GM21423 (cell line): Measurements from ENCODE around the gene CDH16.

Experiments
- ATAC-seq: cut with Tn5 transposase; IDR thresholded peaks from one replicate; pipeline ENCODE4 v1.9.1; 2021; ENCODE audit warnings: mild to moderate bottlenecking, moderate library complexity; ENCODE audit not compliant: unreplicated experiment

CDH16 gene

DNA sequence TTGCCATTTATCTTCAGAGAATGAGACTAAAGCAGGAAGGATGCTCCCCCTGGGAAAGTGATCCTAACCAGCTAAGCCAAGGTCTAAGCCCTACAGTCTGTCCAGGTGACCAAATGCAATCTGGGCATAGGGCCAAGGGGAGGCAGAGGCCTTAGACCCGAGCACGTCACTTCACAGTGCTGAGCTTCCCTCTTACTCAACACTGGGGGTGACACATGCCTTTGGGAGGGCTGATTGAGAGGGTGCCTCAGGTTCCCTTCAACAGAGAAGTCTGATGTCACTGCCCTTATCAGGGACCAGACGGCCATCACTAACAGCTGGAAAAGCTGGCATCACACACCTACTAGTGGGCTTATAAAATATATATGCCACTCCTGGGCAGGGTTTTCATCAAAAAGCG, 11.5 kb upstream of the CDH16 start:
- no peak for ATAC-seq

DNA sequence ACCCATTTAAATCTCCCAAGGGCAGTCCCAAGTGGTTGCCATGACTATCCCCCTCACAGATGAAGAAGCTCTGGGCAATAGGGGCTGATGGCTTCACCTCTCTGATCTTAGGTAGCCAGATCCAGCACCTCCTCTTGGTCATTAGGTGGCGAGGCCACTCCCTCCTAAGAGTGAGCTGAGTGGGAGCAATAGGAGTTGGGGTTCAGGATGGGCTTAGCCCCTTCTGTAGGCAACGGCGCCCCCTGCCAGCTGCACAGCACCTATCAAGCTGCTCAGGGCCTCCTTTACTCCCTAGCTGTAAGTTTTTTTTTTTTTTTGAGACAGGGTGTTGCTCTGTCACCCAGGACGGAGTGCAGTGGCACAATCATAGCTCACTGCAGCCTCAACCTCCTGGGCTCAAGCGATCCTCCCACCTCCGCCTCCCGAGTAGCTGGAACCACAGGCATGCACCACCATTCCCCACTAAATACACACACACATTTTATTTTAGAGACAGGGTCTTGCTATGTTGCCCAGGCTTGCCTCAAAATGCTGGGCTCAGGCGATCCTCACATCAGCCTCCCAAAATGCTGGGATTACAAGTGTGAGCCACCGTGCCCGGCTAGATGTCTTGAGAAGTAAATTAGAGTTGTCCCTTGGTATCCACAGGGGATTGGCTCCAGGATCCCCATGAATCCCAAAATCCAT, 10.2 kb upstream of the CDH16 start:
- ATAC-seq, result no peak

DNA sequence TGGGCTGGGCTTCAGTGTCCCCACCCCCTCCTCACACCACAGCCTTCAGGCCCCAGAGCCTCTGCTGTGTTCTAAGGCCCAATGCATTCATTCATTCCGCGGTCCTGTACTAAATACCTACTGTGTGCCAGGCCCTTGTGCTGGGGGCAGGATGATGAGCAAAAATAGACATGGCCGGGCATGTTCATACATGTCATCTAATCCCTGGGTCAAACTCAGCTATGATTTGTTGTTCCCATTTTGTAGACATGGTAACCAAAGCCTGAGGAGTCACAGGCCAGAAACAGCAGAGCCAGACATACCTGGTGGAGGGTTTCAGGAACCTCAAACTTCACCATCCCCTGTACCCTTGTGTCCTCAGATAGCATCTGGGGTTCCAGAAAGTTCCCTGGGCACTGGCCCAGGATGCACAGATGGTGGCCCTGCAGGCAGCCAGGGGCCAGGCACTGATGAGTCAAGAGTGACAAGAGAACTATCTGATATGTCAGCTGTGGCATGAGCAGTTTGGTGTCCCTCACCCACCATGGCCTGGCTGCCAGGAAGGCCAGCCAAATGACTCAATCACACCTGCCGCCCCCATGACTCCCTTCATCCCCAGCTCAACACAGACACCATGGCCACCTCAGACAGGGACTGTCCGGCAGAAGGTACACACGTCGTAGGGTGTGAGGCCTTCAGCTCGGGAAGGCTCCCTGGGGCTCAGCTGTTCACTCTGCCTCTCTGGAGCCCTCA, 9.4 kb upstream of the CDH16 start:
- ATAC-seq, result no peak

DNA sequence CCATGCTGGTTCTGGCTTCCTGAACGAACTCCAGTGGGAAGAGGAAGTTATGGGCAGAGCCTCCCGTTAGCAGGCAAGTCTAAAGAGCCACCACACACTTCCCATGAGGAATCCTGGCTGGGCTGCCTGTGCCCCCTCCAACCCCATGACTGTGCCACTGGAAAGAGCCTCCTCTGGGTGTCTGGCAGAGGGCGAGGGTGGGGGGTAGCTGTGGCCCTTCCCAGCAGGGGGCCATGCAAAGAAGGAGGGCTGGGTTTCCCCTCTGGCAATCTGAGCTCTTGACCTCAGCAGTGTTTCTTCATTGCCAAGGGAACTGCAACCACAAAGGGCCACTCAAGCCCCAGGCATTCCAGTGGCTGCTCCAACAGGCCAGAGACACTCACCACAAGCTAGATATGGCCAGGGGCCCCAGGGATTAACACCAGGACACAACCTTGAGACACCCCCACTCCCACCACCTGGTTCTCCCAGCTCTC, 8.3 kb upstream of the CDH16 start:
- no peak for ATAC-seq

DNA sequence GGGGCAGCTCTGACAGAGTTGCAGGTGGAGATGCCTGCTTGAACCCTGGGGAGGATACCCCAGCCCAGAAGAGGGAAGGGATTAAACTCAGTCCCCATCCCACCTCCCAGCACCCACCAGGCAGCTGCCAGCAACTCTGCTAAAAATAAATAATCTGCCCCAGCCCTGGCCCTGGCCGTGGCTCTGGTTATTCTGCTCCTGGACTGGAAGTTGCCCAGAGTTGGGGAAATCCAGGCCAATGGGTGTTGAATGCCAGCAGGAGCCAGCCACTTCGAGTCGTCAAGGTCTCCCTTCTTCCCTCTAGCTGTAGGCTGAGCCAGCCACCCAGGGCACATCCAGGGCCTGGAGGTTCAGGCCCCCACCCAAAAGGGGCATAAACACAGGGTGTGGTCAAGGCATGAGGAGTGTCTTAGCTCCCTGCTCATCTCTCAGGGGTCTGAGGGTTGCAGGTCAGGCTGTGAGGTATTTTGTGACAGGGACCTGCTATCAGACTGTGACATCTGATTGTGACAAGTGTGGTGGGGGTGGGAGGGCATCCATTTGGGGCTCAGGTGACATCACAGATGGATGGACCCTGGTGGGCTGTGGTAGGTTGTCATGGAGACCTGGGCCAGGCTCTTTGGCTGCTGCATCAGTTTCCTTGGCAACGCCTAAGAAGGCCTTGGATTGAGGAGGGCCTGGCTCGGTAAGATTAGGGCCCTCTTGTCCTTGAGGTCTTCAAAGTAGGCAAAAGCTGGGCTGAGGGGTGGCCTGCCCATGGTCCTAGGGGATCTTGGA, 7.7 kb upstream of the CDH16 start:
- no peak for ATAC-seq

DNA sequence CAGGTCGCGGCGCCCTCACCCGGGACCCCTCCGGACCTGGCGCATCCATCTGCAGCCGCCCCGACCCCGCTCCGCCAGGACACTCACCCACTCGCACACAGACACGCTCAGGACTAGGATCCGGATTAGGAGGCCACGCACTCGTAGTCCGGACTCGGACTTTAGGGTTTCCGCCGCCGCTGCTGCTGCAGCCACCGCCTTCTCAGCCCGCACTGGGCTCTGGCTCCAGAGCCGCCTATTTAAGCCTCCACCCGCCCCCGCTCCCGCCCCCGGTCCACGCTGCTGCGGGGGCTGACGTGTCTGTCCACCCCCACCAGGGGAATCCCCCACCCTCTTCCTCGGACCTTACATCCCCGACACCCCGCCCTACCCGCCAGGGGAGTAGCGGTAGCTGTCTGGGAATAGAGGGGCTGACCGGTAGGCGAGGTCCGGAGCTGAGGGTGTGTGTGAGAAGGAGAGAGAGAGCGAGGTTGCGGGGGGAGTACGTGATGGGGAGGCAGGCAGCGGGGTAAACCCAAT, 6.7 kb upstream of the CDH16 start, which contains the start of gene RRAD:
Gene RRAD, minus strand, starts transcription at position 214 of the 519 bp plus-strand sequence. CDS start 356 bp downstream, outside the sequence.
- ATAC-seq, result no peak

DNA sequence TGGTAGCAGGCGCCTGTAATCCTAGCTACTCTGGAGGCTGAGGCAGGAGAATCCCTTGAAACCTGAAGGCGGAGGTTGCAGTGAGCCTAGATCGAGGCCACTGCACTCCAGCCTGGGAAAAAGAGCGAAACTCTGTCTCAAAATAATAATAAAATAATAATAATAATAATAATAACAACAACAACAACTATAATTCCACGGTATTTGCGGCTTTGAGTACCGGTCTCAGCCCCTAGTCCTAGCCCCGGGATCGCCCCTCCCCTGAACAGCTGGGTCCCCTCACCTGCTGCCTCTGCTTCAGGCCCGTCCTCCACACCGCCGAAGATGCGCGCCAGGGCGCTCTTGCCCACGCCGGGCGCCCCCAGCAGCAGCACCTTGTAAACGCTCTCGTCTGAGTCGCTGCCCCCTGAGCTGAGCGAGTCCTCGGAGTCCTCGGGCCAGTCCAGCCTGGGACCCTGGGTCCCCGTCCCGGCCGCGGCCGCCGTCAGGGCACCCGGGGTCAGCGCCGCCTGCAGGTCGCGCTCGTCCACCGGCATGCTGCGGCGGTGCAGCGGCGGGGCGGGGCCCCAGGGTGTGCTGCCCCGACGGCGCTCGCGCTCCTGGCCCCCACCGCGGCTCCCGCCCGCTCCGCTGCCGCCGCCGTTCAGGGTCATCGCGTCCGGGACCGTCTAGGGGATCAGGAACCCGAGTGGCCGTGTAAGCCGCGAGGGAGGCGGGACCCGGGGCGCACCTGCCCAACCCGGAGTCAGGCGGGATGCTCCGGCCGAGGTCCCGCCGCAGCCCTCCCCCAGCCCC, 6.0 kb upstream of the CDH16 start:
- ATAC-seq, result no peak

DNA sequence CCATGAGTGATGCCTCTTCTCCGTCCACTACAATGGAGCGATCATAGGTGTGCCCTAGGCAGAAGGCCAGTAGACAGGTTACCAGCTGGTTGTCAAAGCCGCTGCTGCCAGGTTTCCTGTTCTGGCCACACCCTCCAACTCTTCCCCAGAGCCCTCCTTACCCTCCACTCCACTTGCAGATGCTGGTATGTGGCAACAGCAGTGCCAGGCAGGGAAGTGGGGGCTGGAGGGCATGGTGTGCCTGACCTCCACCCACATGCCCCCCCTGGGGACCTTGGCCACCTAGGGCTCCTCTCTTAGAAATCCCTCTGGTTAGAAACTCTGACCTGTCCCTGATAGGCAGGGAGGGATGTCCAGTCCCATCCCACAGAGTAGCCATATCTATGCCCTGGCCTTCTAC, 5.2 kb upstream of the CDH16 start:
- no peak for ATAC-seq

DNA sequence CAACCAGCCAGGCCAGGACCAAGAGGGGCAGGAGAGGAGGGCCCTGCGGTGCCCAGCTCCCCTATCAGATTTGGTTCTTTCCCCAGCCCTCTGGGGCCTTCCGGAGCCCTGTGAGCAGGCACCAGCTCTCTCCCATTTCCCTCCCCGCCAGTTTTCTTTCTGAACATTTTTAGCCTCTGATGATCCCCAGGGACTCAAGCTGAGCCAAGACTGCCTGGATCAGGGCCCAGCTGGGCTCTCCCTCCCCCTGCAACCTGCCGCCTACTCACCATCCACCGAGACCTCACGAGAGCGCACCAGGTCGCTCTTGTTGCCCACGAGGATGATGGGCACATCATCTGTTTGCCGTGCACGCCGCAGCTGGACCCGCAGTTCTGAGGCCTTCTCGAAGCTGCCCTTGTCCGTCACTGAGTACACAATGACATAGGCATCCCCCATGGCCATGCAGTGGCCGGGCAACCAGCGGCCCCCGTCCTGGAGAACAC, 4.6 kb upstream of the CDH16 start:
- ATAC-seq, result no peak

DNA sequence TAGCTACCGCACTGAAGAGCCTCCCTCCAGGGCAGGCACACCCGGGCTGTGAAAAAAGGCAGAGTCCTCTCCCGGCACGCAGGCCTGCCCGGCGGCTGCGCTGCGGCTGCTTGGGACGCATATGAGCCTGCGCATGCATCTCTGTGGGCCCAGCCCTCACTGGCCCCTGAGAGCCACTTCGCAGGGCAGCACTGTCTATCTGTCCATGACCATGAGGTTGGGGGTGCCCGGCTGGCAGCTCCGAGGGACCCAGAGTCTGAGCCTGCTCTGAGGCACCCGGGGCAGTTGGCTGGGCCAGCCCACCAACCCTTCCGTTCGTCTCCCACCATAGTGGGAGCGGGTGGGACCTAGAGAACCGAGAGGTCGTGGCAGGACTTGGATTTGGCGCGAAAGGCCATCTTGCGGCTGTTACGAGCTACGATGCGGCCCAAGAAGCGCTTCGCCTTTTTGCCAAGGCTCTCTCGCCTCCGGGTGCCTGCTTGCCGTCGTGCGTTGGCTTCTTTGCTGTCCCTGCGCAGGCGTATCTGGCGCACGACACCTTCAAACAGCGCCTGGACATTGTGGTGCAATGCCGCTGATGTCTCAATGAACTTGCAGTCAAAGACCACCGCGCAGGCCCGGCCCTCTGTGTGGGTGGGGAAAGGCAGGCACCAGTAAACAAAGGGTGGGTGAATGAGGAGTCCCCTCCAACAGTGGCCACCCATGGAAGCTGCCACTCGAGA, 3.2 kb upstream of the CDH16 start:
- no peak for ATAC-seq

DNA sequence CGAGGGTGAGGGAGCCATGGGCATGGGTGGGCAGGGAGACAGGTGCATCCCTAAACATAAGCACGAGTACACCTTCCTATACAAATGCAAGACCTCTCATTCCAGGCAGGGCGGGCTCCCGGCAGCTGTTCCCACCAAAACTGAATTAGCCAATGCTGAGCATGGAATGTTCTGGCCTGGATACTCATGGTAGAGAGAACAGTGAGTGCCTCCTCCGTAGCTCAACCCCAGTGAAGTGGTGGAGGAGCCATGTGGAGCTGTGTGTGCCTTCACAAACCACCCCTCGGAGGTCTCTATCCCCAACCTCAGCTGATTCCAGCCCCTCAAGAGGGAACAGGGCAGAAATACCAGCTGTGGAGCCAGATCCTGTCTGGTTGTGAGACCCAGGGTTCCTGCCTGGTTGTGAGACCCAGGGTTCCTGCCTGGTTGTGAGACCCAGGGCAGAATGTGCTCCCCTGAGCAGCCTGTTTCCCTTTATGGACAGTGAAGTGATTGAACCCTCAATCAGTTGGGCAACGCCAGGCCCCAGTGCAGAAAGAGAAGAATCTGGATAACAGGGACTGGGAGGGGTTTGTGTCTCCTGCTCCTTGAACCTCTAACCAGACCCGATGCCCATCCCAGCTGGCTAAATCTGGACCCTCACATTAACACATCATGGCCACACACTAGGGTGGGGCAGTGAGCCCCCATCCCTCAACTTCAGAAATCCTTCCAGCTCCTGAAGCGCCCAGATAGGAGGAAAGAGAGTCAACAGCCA, 2.4 kb upstream of the CDH16 start:
- no peak for ATAC-seq

DNA sequence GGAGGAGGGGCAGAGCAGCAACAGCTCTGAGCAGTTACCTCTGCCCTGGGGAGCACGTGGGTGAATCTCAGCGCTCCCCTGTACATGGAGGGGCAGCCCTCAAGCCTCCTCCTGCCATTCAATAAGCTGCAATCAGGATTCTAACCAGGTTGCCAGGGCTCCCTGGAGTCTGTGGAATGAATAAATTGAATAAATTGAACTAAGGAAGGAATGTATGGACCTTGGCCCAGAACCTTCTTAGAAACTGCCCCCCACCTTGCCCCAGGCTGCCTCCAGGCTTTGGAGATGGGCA, 1.6 kb upstream of the CDH16 start:
- ATAC-seq, result no peak

DNA sequence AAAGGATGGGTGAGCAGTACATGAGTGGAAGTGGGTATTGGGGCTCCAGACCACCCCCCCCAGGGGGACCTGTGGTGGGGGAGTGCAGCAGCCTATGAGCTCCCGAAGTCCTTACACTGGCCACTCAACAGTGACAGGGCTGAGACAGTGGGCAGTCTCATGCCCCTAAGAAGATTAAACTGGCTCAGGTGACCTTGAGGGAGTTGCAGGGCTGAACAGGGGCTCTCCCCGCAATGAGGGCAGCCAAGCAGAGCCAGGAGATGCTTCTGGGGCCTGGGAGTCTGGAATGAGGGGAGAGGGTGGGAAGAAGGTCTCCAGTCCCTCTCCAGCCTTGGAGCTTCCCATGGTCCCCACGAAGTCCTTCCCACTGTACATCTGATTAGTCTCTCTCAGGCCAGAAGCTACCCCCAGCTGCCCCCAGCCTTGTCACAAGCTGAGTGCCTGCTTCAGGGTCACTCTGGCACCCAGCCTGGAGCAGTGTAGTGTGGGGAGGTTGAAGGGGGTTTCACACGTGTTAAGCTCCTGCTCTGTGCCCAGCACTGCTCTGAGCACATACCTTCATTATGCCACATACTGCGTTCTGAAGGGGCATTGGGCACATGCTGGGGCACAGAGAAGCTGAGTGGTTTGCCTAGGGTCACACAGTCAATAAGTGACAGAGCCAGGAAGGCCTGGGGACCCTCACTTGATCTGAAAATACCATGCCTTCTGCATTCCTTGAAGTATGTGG, 1.0 kb upstream of the CDH16 start:
- no peak for ATAC-seq

DNA sequence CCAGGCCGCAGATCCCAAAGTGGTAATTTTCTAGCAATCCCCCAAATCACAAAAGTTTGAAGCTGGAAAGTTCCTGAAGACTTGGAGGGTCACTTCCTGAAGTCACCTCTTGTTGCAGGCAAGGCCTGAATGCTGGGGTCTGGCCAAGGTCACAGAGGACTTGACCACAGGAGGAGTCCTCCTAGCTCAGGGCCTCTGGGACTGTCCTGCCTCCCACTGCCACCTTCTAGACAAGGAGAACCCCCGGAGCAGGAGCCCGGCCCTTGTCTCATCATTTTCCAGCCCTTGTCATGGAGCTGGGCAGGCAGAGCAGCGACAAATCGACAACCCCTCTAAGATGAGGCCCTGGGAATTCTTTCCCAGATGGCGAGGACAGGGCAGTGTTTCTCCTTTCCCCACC, 330 bp downstream of the CDH16 start:
- no peak for ATAC-seq

DNA sequence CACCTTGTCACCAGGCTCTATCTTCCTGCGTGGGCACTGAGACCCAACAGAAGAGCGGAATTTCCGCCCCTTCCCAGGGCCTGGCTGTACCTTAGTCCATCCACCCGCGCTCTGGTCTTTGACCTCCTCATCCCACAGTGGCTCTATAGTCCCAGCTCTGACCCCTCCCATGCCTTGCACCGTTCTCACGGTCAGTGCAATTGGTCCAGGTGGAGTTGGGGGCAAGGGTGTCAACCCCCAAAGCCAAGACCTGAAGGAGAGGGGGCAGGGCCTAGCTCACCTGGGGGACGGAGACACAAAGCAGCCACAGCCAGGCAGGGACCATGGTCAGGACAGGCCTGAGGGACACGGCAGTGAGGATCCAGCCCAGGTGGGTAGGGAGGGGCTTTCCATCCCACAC, 944 bp downstream of the CDH16 start:
- ATAC-seq, result no peak

DNA sequence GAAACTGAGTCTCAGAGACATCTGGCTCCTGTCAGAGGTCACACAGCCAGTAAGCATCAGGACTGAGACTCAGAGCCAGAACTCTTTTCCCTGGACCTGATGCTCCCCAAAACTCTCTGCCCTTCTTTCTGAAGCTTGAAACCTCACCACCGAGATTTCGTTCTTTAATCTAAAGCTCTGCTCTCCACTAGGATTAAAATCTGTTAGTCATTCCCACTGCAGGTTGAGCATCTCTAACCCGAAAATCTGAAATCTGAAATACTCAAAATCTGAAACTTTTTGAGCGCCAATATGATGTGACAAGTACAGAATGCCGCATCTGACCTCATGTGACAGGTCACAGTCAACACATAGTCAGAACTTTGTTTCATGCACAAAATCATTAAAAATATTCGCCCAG, 2.2 kb downstream of the CDH16 start:
- ATAC-seq, result no peak

DNA sequence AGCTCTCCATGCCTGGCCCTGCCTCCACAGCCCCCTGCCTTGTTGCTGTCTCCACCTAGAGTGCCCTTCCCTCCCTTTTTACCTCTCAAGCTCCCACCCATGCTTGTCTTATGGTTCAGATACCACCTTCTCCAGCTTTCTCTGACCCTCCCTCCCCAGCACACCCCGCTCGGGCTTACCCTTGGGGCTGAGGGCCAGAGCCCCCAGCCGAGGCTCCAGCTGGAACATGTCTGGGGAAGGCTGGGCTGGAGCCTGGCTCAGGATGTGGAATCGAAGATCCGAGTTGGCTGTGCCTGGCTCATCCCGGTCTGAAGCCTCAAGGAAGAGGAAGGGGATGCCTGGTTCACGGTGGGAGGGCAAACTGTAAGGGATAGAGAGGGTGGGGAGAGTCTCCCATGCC, 3.6 kb downstream of the CDH16 start:
- ATAC-seq, result no peak

DNA sequence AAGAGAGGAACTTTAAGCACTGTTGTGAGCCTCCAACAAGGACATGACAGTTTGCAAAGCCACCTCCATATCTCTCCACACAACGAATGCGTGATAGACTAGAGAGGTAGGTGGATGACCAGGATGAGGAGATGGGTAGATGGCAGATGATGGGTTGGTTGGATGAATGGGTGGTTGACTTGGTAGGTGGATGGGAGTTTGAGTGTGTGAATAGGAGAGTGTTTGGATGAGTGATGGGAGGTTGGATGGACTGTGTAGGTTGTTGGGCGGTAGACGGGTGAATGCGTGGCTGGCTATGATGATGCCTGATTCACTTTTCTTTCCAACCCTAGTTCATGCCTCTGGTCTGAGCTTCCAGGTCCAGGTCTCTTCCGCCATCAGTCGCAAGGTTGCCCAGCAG, 4.1 kb downstream of the CDH16 start:
- no peak for ATAC-seq

DNA sequence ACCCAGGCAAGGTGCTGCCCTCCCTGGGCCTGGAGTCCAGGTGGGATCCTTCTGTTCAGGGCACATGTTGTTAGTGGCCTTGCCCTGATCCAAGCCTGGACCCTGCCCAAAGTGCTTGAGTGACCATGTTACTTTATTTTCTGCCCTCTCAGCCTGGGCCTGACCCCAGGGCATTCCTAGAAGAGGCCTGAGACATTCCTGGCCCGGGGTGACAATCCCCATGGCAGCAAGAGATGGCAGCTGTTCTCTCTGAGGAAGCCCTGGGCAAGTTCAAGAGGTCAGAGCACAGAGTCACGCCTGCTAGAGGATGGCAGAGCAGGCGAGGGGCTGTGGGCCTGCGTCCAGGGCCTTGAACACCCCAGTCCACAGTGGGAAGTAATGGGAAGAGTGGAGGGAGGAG, 5.0 kb downstream of the CDH16 start:
- no peak for ATAC-seq
